HG03139 (cell line): ENCODE measurements around the gene CYP19A1.

Experiments
- ATAC-seq: cut with Tn5 transposase; IDR thresholded peaks from one replicate; pipeline ENCODE4 v1.9.1; 2021; ENCODE audit not compliant: unreplicated experiment

The CYP19A1 gene

GRCh38 chr15:51328926-51329325 is 9.5 kb downstream of the CYP19A1 start:
- ATAC-seq = no peak

DNA sequence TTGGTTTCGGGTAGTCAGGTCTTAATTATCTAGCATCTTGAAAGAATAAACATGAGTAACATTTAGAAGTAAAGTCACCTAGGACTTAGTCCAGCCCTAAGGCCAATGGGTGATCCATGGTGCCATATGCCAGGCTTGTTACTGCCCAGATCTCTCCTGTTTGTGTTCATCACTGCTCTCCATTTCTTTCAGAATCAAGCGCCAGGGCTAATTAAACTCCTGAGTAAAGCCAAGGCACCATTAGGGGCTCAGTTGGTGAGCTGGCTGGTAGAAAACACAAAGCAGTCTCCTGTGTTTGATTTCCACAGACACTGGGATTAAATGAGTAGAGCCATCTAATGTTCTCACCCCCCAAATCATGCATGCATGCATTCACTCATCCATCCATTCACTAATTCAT is 11.3 kb downstream of the CYP19A1 start:
- no peak for ATAC-seq

GRCh38 chr15:51325167-51325566 is 13.2 kb downstream of the CYP19A1 start:
- ATAC-seq = no peak

GRCh38 chr15:51323749-51324148 is 14.6 kb downstream of the CYP19A1 start:
- ATAC-seq = no peak

- no peak for ATAC-seq
Measured at GRCh38 chr15:51322621-51323296, 15.6 kb downstream of the CYP19A1 start.

DNA sequence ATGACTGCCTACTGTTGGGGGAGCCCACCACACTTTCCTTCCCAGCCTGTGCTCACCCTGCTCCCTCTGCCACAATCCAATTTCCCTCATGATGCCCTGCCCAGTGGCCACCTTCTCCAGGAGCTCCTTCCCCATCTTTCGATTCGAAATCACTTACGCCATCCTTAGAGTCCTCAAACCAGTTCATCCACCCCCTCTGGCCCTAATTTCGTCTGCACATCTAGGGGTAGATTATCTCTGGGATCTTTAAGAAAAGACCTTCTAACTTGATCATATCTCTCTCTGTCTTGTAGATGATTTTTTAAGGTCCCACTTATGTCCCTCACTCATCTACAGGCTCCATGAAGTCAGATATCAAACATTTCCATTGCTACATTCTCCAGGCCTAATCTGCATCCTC is 17.1 kb downstream of the CYP19A1 start:
- ATAC-seq = no peak

GRCh38 chr15:51320843-51321242 is 17.6 kb downstream of the CYP19A1 start:
- no peak for ATAC-seq

DNA sequence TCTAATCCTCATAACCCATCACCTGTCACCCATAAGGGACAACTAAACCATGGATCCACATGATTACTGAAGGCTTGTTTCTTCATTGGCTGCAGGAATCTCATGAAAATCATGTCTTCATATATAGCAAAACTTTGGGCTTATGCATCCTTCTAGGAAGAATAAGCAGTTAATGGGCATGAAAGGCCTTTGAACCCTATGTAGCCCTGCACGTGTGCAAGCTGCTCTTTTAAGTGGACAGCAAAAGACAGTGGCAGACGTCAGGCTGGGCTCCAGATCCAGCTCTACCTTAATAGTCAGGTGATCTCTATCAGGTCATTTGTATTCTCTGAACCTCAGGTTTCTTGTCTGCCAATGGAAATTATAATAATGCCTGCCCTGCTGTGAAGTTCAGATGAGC is 18.9 kb downstream of the CYP19A1 start:
- no peak for ATAC-seq

DNA sequence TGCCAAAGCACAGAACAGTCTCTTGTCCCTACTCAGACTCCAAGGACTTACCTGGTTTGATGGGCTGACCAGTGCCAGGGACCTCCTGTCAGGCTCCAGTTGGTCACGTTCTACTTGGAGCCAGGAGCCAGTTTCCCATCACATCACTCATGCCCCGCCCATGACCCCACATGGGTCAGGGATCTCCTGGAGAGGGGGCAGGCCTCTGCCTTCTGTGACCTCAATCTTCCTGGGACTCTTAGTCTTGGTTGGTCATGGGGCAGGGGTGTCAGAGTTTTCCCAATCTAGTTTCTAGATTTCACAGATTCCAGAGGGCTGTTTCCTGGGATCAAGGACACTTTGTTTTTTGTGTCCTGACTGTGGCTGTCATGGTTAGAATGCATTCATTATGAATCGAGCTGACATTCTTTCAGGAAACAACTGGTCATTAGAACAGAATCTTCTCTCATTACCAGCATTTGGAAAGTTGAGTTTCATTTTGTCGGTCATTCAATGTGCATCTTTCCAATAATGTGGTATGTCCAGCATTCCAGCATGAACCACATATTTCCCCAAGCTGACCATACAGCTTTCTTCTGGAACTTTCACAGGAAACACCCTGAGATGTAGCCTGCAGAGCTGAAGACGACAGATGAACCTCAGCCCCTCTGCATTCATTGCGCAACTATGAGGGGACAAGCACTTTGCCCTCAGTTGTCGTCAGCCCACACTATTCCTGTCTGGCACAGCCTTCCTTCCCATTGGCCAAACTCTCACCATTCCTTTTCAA is 19.8 kb downstream of the CYP19A1 start:
- no peak for ATAC-seq

- ATAC-seq = no peak
Measured at GRCh38 chr15:51316636-51317035, 21.8 kb downstream of the CYP19A1 start.

DNA sequence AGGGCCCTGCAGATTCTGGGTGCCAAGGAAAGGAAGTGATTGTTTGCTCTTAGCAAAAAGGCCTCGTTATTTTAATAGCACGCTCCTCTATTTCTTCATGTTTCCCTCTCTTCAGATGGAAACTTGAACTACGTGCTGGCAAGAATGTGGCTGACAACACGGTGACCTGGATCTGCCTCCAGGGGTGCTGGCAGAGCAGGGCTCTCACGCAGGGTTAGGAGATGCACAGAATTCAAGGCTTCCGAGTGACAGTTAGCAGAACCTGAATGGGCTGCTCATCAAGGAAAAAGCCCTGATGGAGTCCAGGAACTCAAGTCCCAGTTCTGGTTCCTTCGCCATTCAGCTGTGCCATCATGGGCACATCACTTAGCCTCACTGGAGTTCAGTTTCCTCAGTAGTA is 22.7 kb downstream of the CYP19A1 start:
- ATAC-seq = no peak

DNA sequence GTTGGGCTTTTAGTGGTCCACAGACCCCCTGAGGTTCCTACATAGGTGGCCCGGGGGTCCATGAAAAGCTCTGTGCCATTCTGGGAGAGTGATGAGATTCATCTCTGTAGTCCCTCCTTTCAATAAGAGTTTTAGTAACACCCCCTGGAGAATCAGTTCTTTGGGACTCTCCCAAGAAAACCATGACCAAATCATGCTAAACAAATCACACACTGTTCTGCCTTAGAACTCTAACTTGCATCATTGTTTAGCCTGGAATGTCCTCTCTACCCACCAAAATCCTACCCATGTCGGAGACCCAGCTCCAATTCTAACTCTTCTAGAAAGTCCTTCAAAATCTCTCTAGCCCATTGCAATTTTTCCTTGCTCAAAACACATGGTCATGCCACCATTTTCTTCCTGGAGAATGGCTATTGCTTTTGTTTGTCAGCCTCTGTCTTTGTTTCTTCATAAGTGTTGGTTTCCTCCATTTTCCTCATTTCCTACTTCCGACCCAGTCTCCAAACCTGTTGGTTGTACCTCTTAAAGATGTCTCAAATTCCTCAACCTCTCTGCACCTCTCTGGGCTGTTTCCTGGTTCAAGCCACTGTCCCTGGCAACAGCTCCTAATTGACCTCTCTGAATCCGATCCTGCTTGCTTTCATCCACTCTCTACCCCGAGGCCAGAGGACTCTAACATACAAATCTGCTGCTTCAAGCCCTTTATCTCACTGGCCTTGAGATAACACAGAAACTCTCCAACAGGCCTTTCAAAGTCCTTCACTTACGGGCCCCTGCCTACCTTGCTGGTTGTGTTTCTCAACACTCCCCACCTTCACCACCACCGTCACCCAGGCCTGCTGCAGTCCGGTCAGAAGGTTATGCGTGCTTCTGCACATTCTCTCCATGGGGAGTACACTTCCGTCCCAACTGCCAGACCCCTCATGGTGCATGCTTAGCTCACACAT is 23.7 kb downstream of the CYP19A1 start:
- no peak for ATAC-seq

DNA sequence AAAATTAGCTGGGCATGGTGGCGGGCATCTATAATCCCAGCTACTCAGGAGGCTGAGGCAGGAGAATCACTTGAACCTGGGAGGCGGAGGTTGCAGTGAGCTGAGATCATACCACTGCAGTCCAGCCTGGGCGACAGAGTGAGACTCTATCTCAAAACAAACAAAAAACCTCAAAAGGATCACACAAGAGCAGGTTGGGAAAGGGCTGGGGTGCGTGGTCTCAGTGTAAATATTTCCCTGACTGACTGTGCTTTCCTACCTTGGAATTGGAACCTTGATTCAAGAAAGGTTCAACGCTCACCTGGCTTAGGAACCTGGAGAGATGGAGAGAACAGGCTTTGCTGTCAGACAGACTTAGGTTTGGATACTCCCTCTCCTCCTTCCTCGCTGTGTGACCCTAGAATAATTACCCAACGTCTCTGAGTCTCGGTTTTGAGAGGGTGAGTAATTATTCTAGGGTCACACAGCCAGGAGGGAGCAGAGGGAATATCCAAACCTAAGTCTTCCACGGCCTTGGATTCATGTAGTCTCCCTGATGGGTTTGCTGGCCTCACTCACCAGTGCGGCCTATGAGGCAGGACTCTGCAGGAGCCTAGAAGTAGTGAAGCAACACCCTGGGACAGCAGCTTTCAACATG is 24.6 kb downstream of the CYP19A1 start:
- ATAC-seq = no peak

DNA sequence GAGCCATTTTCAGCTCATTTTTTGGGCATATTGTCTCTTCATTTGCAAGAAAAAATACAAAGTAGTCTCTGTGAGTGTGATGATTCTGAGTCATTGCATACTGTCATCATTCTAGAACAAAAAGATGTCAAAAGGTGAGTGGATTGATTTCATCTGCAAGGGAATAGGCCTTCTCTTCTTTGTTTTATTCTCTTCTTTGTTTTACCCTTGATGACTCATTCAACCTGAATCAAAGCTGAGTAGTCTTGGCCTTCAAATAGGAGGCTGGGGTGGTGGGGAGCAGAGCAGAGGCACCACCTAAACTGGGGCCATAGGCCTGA is 25.4 kb downstream of the CYP19A1 start:
- ATAC-seq = no peak

DNA sequence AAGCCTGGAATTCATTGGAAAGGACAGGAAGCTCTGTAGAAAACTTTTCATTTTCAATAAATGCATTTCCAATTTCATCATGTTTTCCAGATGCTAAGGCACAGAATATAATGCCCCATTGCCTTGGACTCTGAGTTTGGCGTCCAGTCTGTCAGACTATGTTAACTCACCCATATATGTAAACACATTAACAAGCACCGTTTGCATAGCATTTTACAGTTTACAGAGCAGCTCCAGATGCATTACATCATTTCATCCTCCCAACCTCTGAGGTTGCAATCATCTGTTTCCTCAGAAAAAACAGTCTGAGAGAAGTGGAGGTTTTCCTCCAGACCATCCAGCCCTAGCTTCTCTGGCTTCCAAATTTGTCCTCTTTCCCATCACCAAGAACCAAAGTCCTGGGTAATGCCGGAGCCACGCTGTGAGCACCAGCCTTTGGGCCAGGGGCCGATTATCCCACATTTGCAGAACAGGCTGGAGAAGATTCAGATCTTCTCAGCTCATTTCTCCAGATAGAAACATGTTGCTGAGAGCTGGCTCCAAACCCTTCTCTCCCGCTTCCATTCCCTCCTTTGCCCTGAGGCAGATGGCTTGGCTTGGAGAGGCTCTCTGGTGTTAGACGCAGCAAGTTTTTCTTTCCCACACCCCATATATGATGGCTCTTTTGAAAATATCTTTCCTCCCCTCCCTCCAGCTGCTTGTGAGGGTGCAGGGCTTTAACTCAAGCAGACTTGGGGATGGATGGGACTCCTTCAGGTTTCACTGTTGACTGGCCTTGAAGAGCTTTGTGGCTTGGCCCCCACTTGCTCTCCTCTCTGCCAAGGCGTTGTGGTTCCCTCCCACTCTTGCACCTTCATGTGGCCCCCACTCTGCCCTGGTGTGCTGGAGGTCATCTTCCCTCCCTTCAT is 26.0 kb downstream of the CYP19A1 start:
- ATAC-seq = no peak

GRCh38 chr15:51311510-51311909 is 26.9 kb downstream of the CYP19A1 start:
- ATAC-seq = no peak

DNA sequence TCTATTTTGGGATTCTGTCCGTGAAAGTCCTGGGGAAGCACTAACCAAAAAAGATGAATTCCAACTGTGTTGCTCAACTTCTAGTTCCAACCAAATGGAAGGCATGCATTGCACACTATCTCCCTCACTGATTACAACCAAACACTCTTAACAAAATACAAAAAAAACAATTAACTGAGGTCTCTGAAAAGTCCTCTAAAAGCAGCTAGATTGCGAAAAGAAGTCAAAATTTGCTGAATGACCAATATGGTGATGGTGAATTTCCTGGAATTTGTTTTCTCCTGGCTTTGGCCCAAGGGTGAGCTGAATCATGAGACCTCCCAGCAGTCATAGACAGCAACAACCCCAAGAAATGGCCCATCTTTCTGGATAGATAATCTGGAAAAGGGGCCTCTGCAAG is 28.3 kb downstream of the CYP19A1 start:
- ATAC-seq = no peak

GRCh38 chr15:51307811-51308210 is 30.6 kb downstream of the CYP19A1 start:
- no peak for ATAC-seq

DNA sequence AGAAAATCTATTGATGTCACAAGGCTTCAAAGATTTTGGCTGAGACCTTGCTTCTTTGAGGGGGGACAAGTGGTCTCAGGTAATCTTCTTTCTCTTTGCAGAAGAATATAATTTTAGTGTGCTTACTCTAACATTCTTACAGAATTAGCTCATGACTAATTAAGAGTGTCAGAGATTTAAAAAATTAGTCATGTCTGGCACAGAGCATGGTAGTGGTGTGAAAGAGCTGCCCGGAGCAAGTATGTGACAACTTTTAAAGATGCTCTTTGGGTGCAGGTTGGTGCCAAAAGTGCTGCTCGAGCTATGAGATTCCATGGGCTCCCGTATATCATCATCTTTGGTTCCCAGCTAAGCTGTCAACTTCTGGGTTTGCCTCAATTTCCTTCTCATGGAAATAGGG is 31.1 kb downstream of the CYP19A1 start:
- ATAC-seq = no peak

DNA sequence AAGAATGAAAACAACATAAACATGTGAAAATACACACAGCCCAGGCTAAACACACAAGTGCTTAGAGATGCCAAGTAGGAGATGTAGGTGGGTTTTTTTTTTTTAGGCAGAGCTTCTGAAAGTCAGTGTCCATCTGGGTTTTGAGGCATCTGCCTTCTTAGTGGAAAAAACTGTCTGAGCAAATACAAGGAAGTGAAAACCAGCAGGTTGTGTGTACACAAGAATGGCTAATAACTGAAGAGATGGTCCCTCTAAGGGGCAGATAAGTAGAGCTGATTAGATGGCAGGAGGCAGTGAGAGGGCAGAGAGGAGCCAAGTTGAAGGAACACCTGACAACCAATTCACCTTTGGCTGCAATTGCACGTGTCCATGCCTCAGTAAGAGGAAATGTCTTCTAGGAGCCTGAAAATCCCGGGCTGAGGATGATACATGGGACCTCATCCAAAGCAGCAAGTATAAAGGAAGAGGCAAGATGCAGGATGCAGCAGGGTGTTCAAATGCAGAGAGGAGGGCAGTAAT is 34.9 kb downstream of the CYP19A1 start:
- ATAC-seq = no peak
